Activated naive CD8-positive, alpha-beta T cell treated with anti-CD3 and anti-CD28 coated beads, Interleukin-2, amount 10 ng/mL, durations not matched to agents 7 days and 5 days (primary cell): ENCODE measurements around the gene ARHGAP19. TPM values are rescaled to one million over a fixed set of nuclear protein-coding genes. Genes with fewer than 3 reads are reported as not detected.

ENCODE experiments used
- ATAC-seq: fragments of 150-1000 bp; cut with Tn5 transposase; one replicate; pipeline ENCODE4 v1.10.0; 2021; ENCODE audit warnings: low read depth, moderate library complexity
- POLR2A ChIA-PET: fragments of 350-600 bp; sonication (Branson Sonifier 250); formaldehyde crosslinking; loops from one replicate; lab custom pipeline; 2021; ENCODE audit warnings: antibody characterized with exemption; lab: Charles Lee
- DNase-seq: peaks from one replicate; pipeline ENCODE4 v3.0.0; 2021
- H3K27ac Mint-ChIP-seq: one replicate; pipeline ENCODE4 v1.8.0; 2022; ENCODE audit warnings: mild to moderate bottlenecking, mixed read lengths
- H3K27me3 Mint-ChIP-seq: one replicate; pipeline ENCODE4 v1.8.0; 2022; ENCODE audit warnings: mild to moderate bottlenecking, moderate library complexity, mixed read lengths
- H3K36me3 Mint-ChIP-seq: one replicate; pipeline ENCODE4 v1.8.0; 2021; ENCODE audit warnings: mild to moderate bottlenecking, mixed read lengths
- H3K4me1 Mint-ChIP-seq: one replicate; pipeline ENCODE4 v1.8.0; 2021; ENCODE audit warnings: mixed read lengths
- H3K4me3 Mint-ChIP-seq: one replicate; pipeline ENCODE4 v1.8.0; 2022; ENCODE audit warnings: mild to moderate bottlenecking, moderate library complexity, mixed read lengths
- H3K9me3 Mint-ChIP-seq: one replicate; pipeline ENCODE4 v1.8.0; 2021; ENCODE audit warnings: mixed read lengths
- total RNA-seq, 2 experiments: library from RNA; stranded (reverse); gene quantifications; one replicate each; pipeline ENCODE4 v1.2.3, GENCODE V29; 2021

The ARHGAP19 gene
- total RNA-seq, 2 experiments from 2014 or later = 35.4 to 44.5 TPM

GRCh38 chr10:97261183-97261582 is 31.3 kb downstream of the ARHGAP19 start:
- Mint-ChIP-seq H3K27me3 (no peaks in the 10 kb centered on the region), H3K36me3 (peaks cover 28% of the 10 kb centered on the region), H3K4me1 (no peaks in the 10 kb centered on the region), H3K9me3 (no peaks in the 10 kb centered on the region), H3K27ac (no peak overlapping the region), H3K4me3 (no peak overlapping the region)
- ATAC-seq = no peak
- POLR2A ChIA-PET = no interaction called here
- DNase-seq = no peak

GRCh38 chr10:97259119-97259518 is 33.3 kb downstream of the ARHGAP19 start:
- POLR2A ChIA-PET = interaction anchor here (0.7 kb wide), 1 partner anchor 286 kb away, joined by 3 read pairs; no protein-coding TSS in a partner anchor
- no peak overlapping the region for H3K4me3 Mint-ChIP-seq
- peaks cover 36% of the 10 kb centered on the region for H3K36me3 Mint-ChIP-seq
- H3K9me3 Mint-ChIP-seq = peaks cover 3% of the 10 kb centered on the region
- DNase-seq = no peak
- no peak for ATAC-seq
- no peaks in the 10 kb centered on the region for H3K27me3 Mint-ChIP-seq
- no peak overlapping the region for H3K27ac Mint-ChIP-seq
- peaks cover 3% of the 10 kb centered on the region for H3K4me1 Mint-ChIP-seq

GRCh38 chr10:97256356-97256755 is 36.1 kb downstream of the ARHGAP19 start:
- H3K4me1 Mint-ChIP-seq = peaks cover 3% of the 10 kb centered on the region
- H3K4me3 Mint-ChIP-seq = no peak overlapping the region
- peaks cover 46% of the 10 kb centered on the region for H3K36me3 Mint-ChIP-seq
- ATAC-seq (no peak), DNase-seq (no peak)
- H3K27ac Mint-ChIP-seq = no peak overlapping the region
- H3K9me3 Mint-ChIP-seq = peaks cover 3% of the 10 kb centered on the region
- POLR2A ChIA-PET = no interaction called here
- H3K27me3 Mint-ChIP-seq = no peaks in the 10 kb centered on the region

- no peak for ATAC-seq
- H3K27ac Mint-ChIP-seq = no peak overlapping the region
These were observed 36.7 kb downstream of the ARHGAP19 start for GRCh38 chr10:97255512-97256293.

DNA sequence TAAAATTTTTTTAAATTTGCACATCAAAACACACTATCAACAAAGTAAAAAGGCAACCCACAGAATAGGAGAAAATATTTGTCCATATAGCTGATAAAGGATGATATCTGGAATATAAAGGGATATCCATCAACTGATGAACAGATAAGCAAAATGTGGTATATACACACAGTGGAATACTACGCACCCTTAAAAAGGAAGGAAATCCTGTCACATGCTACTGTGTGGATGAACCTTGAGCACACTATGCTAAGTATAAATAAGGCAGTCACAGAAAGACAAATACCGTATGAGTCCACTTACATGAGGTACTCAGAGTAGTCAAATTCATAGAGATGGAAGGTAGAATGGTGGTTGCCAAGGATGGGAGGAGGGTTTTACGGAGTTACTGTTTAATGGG is 37.7 kb downstream of the ARHGAP19 start:
- ATAC-seq = no peak
- no peak for DNase-seq
- Mint-ChIP-seq H3K4me3 (no peak overlapping the region), H3K27ac (no peak overlapping the region), H3K4me1 (peaks cover 3% of the 10 kb centered on the region), H3K36me3 (peaks cover 44% of the 10 kb centered on the region), H3K9me3 (peaks cover 3% of the 10 kb centered on the region), H3K27me3 (no peaks in the 10 kb centered on the region)
- POLR2A ChIA-PET = no interaction called here

More at GRCh38 chr10:97255512-97256293, 36.7 kb downstream of the ARHGAP19 start:
- Mint-ChIP-seq H3K4me1 (peaks cover 3% of the 10 kb centered on the region), H3K9me3 (peaks cover 3% of the 10 kb centered on the region), H3K36me3 (peaks cover 46% of the 10 kb centered on the region), H3K27me3 (no peaks in the 10 kb centered on the region), H3K4me3 (no peak overlapping the region)
- no peak for DNase-seq
- POLR2A ChIA-PET = no interaction called here

DNA sequence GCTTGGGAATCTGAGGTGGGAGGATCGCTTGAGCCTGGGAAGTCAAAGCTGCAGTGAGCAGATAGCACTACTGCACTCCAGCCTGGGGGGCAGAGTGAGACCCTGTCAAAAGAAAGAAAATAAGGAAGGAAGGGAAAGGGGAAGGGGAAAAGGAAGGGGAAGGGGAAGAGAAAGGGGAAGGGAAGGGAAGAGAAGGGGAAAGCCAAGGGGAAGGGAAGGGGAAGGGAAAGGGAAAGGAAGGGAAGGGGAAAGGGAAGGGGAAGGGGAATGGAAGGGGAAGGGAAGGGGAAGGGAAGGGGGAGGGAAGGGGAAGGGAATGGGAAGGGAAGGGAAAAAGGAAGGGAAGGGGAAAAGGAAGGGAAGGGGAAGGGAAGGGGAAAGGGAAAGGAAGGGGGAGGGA is 41.5 kb downstream of the ARHGAP19 start:
- Mint-ChIP-seq H3K27me3 (no peaks in the 10 kb centered on the region), H3K4me3 (no peak overlapping the region), H3K9me3 (peaks cover 3% of the 10 kb centered on the region), H3K27ac (no peak overlapping the region), H3K36me3 (peaks cover 45% of the 10 kb centered on the region), H3K4me1 (peaks cover 3% of the 10 kb centered on the region)
- no peak for ATAC-seq
- no peak for DNase-seq
- POLR2A ChIA-PET = no interaction called here

DNA sequence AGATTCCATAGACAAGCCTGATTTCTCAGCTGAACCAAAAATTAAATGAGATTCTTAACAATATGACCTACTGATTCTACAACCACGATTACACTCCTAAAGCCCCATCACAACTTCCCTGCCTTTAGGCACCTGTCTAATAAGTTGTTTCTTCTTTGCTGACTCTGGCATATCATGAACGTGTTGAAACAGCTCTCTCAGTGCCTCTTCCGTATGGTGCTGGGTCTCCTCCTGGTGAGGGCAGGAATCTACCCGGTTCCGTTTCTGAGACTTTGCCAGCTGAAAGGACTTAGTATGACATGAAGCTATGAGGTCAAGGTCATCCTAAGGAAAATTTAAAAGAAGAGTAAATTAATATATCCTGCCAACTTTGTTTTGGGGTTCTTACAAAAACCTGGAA is 48.6 kb downstream of the ARHGAP19 start:
- no peak for DNase-seq
- H3K9me3 Mint-ChIP-seq = no peaks in the 10 kb centered on the region
- H3K4me3 Mint-ChIP-seq = no peak overlapping the region
- H3K36me3 Mint-ChIP-seq = peaks cover 27% of the 10 kb centered on the region
- no peak overlapping the region for H3K27ac Mint-ChIP-seq
- no peaks in the 10 kb centered on the region for H3K27me3 Mint-ChIP-seq
- no peaks in the 10 kb centered on the region for H3K4me1 Mint-ChIP-seq
- POLR2A ChIA-PET = no interaction called here
- ATAC-seq = no peak

DNA sequence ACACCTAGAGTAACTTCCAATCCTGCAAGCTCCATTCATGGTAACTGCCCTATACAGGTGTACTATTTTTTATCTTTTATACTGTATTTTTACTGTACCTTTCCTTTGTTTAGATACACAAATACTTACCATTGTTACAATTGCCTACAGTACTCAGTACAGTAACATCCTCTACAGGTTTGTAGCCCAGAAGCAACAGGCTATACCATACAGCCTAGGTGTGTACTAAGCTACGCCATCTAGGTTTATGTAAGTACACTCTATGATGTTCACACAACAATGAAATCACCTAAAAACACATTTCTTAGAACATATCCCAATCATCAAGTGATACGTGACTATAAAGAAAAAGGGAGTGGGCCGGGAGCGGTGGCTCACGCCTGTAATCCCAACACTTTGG is 53.6 kb downstream of the ARHGAP19 start:
- Mint-ChIP-seq H3K27ac (no peak overlapping the region), H3K9me3 (no peaks in the 10 kb centered on the region), H3K4me3 (no peak overlapping the region), H3K36me3 (peaks cover 6% of the 10 kb centered on the region), H3K4me1 (no peaks in the 10 kb centered on the region), H3K27me3 (no peaks in the 10 kb centered on the region)
- DNase-seq (no peak), ATAC-seq (no peak)
- POLR2A ChIA-PET = interaction anchor here (0.6 kb wide), 1 partner anchor 86 kb away, joined by 3 read pairs; no protein-coding TSS in a partner anchor

DNA sequence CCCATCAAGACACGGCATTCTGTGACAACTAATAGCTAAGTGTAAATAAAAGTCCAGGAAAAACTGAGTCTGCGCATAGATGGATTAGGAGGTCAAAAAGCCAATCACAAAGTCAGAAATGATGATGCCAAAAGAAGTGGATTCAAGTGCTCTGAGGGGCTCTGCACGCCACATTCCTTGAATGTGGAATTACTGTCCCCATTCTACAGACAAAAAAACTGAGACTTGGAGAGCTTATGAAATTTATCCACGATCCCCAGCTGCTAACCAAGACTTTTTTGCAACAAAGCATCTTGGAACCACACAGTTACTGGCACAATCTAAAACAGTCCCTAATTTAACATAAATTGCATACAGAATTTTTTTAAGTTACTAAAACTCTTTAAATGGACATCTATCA is 57.1 kb downstream of the ARHGAP19 start:
- POLR2A ChIA-PET = no interaction called here
- Mint-ChIP-seq H3K9me3 (no peaks in the 10 kb centered on the region), H3K4me1 (no peaks in the 10 kb centered on the region), H3K36me3 (peaks cover 10% of the 10 kb centered on the region), H3K27me3 (no peaks in the 10 kb centered on the region), H3K4me3 (no peak overlapping the region), H3K27ac (no peak overlapping the region)
- DNase-seq (no peak), ATAC-seq (no peak)

- H3K36me3 Mint-ChIP-seq = peaks cover 17% of the 10 kb centered on the region
- POLR2A ChIA-PET = no interaction called here
- ATAC-seq = no peak
These were observed 58.0 kb downstream of the ARHGAP19 start for GRCh38 chr10:97234400-97234799.

DNA sequence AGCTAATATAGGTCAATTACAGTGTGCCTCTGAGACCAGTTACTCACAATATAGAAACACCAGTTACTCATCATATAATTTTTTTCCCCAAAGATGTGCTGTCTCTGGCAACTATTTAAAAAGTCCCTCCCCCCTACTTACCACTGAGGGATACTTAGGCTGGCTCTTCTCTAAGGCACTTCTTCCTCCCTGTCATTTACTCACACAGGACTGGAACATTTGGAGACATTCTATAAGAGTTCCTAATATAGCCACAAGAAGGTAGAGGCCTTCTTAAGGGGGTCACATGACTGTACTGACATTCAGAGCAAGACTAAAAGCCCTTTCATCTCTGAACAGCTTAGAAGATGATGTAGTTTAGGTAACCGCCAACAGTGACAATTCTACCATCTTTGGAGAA is 62.3 kb downstream of the ARHGAP19 start:
- POLR2A ChIA-PET = no interaction called here
- H3K27ac Mint-ChIP-seq = no peak overlapping the region

More at GRCh38 chr10:97234400-97234799, 58.0 kb downstream of the ARHGAP19 start:
- no peak overlapping the region for H3K27ac Mint-ChIP-seq
- DNase-seq = no peak
- H3K4me3 Mint-ChIP-seq = no peak overlapping the region
- H3K27me3 Mint-ChIP-seq = no peaks in the 10 kb centered on the region
- H3K4me1 Mint-ChIP-seq = no peaks in the 10 kb centered on the region
- H3K9me3 Mint-ChIP-seq = no peaks in the 10 kb centered on the region

GRCh38 chr10:97229322-97230015 is 63.0 kb downstream of the ARHGAP19 start:
- POLR2A ChIA-PET = no interaction called here
- DNase-seq (no peak), ATAC-seq (no peak)
- no peak overlapping the region for H3K27ac Mint-ChIP-seq
- peaks cover 6% of the 10 kb centered on the region for H3K4me1 Mint-ChIP-seq
- H3K9me3 Mint-ChIP-seq = no peaks in the 10 kb centered on the region
- H3K27me3 Mint-ChIP-seq = no peaks in the 10 kb centered on the region
- no peak overlapping the region for H3K4me3 Mint-ChIP-seq
- H3K36me3 Mint-ChIP-seq = peaks cover 33% of the 10 kb centered on the region

More for the DNA sequence above, 62.3 kb downstream of the ARHGAP19 start:
- no peaks in the 10 kb centered on the region for H3K27me3 Mint-ChIP-seq
- H3K4me3 Mint-ChIP-seq = no peak overlapping the region
- no peak for DNase-seq
- peaks cover under 1% of the 10 kb centered on the region for H3K4me1 Mint-ChIP-seq
- H3K9me3 Mint-ChIP-seq = no peaks in the 10 kb centered on the region
- no peak for ATAC-seq
- peaks cover 28% of the 10 kb centered on the region for H3K36me3 Mint-ChIP-seq

- peaks cover 34% of the 10 kb centered on the region for H3K36me3 Mint-ChIP-seq
- H3K4me3 Mint-ChIP-seq = no peak overlapping the region
These were observed 63.7 kb downstream of the ARHGAP19 start for GRCh38 chr10:97228775-97229157.

More at GRCh38 chr10:97228775-97229157, 63.7 kb downstream of the ARHGAP19 start:
- POLR2A ChIA-PET = no interaction called here
- no peak for DNase-seq
- H3K4me1 Mint-ChIP-seq = peaks cover 8% of the 10 kb centered on the region
- H3K9me3 Mint-ChIP-seq = no peaks in the 10 kb centered on the region
- no peaks in the 10 kb centered on the region for H3K27me3 Mint-ChIP-seq
- ATAC-seq = no peak
- H3K27ac Mint-ChIP-seq = no peak overlapping the region
